C4-2B (cell line): ENCODE measurements around the gene GMPR.

ENCODE experiments used
- ZFX ChIP-seq: fragments of 450-650 bp; IDR thresholded peaks from 2 replicates; pipeline ENCODE4 v1.6.1; 2017
- TF ChIP-seq, protein P1 (sequence below): fragments of 450-650 bp; conservative IDR thresholded peaks from 2 replicates; pipeline ENCODE4 v1.5.1; 2017; ENCODE audit warnings: mild to moderate bottlenecking

GRCh38 chr6:16343593-16343992, 105.2 kb downstream of the GMPR start:
- TF ChIP-seq, protein P1, sequence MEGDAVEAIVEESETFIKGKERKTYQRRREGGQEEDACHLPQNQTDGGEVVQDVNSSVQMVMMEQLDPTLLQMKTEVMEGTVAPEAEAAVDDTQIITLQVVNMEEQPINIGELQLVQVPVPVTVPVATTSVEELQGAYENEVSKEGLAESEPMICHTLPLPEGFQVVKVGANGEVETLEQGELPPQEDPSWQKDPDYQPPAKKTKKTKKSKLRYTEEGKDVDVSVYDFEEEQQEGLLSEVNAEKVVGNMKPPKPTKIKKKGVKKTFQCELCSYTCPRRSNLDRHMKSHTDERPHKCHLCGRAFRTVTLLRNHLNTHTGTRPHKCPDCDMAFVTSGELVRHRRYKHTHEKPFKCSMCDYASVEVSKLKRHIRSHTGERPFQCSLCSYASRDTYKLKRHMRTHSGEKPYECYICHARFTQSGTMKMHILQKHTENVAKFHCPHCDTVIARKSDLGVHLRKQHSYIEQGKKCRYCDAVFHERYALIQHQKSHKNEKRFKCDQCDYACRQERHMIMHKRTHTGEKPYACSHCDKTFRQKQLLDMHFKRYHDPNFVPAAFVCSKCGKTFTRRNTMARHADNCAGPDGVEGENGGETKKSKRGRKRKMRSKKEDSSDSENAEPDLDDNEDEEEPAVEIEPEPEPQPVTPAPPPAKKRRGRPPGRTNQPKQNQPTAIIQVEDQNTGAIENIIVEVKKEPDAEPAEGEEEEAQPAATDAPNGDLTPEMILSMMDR = no peak
- no peak for TF ChIP-seq ZFX
